Kidney tubule cell (primary cell): ENCODE measurements around the gene FGF3.

Experiments used
- DNase-seq: peaks from one replicate; pipeline ENCODE4 v3.0.0-alpha.2; 2018; ENCODE audit warnings: low spot score

The FGF3 gene

GRCh38 chr11:69803604-69804218 is 15.5 kb downstream of the FGF3 start:
- no peak for DNase-seq

GRCh38 chr11:69803022-69803421 is 16.2 kb downstream of the FGF3 start:
- DNase-seq: no peak

GRCh38 chr11:69802590-69802989 is 16.6 kb downstream of the FGF3 start:
- no peak for DNase-seq

- DNase-seq: peak; percentile 16
Observed at GRCh38 chr11:69801513-69802335, 17.5 kb downstream of the FGF3 start.

- no peak for DNase-seq
Observed at GRCh38 chr11:69800278-69800677, 18.9 kb downstream of the FGF3 start.

GRCh38 chr11:69799582-69799981 is 19.6 kb downstream of the FGF3 start:
- DNase-seq: peak; percentile 13

GRCh38 chr11:69799097-69799496 is 20.1 kb downstream of the FGF3 start:
- DNase-seq: no peak

- DNase-seq: no peak
Observed at GRCh38 chr11:69797737-69798528, 21.3 kb downstream of the FGF3 start.

- DNase-seq: no peak
Observed at GRCh38 chr11:69797156-69797555, 22.1 kb downstream of the FGF3 start.

GRCh38 chr11:69796063-69796462 is 23.2 kb downstream of the FGF3 start:
- no peak for DNase-seq

GRCh38 chr11:69791276-69792180 is 27.7 kb downstream of the FGF3 start:
- peak; percentile 77 for DNase-seq

GRCh38 chr11:69788956-69789355 is 30.3 kb downstream of the FGF3 start:
- no peak for DNase-seq

- no peak for DNase-seq
Observed at GRCh38 chr11:69787906-69788305, 31.3 kb downstream of the FGF3 start.

GRCh38 chr11:69787457-69787856 is 31.8 kb downstream of the FGF3 start:
- no peak for DNase-seq

- DNase-seq: no peak
Observed at GRCh38 chr11:69781241-69781640, 38.0 kb downstream of the FGF3 start.

- DNase-seq: no peak
Observed at GRCh38 chr11:69778373-69778772, 40.8 kb downstream of the FGF3 start.

GRCh38 chr11:69775163-69775755 is 44.0 kb downstream of the FGF3 start, which contains the start of gene FGF4:
Gene FGF4 (minus strand): TSS chr11:69775341. CDS start chr11:69775084, 257 bp downstream.
- no peak for DNase-seq

- DNase-seq: no peak
Observed at GRCh38 chr11:69774354-69775162, 44.7 kb downstream of the FGF3 start.

- DNase-seq: no peak
Observed at GRCh38 chr11:69773626-69774353, 45.4 kb downstream of the FGF3 start.

- DNase-seq: no peak
Observed at GRCh38 chr11:69771466-69771865, 47.8 kb downstream of the FGF3 start.
